Measurements from ENCODE around the gene TP53I11.

Gene TP53I11

DNA sequence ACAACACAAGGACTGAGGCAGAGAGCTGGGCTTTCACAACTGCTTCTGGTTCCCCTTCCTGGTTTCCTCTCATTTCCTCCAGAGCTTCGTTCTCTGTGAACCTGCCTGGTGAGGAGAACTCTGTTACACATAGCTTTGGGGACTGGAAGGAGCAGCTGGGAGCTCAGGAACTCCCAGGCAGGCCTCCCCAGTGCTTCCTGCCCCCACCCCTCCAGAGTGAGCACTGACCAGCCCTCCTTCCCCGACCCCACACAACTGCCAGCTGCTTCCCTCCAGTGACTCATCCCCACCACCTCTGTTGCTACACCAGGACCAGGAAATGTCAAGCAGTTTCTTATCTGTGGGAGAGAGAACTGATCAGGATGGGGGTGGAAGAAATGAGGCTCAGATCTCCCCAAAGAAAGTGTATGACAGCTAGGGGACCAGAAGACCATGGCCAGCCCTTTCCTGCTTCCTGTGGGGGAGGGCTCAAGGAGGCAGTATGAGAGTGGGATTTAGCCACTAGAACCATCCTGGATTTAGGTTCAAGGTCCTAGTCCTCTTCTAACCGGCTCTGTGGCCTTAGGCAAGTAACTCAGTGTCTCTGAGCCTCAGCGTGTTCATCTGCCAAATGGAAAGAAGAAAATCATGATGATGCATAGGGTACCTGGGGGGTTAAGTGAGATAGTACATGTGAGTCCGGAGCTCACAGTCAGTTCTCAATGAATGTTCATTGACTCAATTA, 4.5 kb upstream of the TP53I11 start:
- TF ChIP-seq, protein P1, sequence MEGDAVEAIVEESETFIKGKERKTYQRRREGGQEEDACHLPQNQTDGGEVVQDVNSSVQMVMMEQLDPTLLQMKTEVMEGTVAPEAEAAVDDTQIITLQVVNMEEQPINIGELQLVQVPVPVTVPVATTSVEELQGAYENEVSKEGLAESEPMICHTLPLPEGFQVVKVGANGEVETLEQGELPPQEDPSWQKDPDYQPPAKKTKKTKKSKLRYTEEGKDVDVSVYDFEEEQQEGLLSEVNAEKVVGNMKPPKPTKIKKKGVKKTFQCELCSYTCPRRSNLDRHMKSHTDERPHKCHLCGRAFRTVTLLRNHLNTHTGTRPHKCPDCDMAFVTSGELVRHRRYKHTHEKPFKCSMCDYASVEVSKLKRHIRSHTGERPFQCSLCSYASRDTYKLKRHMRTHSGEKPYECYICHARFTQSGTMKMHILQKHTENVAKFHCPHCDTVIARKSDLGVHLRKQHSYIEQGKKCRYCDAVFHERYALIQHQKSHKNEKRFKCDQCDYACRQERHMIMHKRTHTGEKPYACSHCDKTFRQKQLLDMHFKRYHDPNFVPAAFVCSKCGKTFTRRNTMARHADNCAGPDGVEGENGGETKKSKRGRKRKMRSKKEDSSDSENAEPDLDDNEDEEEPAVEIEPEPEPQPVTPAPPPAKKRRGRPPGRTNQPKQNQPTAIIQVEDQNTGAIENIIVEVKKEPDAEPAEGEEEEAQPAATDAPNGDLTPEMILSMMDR (IDR thresholded peaks at IDR 0.05; ENCODE audit: low read depth, low read length): no peak
- H3K4me3 ChIP-seq (ENCODE audit: low read depth, low read length): no peak overlapping the region

DNA sequence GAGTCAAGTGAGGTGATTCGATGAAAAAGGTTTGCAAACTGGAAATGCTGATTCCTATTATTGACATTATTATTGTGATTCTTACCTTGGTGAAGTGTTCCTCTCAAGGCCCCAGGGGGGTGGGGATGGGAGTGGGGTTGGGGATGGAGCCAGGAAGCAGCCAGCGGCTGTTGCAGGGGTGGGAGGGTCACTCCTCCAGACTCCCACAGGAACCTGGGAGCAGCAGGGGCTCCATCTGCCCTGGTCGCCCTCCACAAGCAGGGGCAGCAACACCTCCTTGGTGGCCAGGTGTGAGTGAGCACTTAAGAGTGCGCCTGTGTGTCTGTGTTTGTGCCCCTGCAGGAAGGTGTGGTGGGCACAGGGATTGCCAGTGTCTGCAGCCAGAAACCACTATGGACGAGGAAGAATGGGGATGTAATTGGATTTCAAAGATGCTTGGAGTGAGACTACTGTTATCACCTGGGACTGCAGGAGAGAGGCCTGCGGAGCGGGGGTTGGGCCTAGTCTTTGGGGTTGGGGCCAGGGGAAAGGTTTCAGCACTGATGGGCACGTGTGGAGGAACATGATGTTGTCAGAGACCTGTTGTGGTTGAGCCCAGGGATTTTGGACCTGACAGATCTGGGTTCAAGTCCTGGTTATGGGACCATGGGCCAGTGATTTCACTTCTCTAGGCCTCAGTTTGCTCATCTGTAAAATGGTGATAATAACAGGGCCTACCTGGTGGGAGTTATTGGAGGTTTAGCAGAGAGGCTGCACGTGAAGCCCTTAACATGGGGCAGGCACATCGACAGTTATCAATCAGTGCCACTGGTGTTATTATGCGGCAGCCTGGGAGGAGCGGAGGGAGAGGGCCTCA, 3.6 kb upstream of the TP53I11 start:
- TF ChIP-seq, protein P1 (IDR thresholded peaks at IDR 0.05; ENCODE audit: low read depth, low read length): no peak
- no peak overlapping the region for H3K4me3 ChIP-seq (ENCODE audit: low read depth, low read length)

DNA sequence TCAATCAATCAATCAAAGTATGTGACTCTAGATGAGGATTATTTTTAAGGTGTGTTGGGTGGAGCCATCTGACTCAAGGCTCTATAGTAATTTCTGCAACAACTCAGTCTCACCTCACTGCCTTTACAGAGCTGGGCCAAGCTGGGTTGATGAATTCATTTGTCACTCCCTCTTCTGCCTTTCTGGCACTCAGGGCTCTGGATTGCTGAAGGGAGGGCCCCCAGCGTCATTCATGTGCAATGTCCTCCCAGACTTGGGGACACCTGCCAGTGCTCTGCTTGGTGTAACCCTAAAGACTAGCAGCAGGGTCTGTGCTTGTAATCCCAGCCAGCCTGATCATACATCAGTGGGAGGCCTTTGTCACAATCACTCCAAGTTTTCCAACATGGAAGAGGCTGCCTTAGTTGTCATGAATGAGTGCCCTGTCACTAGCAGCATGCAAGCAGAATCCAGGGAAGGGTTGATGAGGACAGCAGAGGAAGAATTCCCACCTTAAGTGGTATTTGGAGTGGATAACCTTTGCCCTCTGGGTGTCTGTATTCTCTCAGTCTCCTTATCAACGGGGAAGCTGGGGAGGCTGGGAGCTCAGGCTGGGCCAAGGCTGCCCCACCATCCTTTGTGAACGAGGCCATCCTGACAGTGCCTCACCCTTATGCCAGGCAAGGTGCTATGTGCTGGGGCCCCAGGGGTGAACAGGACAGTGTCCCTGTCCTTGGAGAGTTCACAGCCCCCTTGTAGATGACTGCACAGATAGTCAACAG, 2.0 kb upstream of the TP53I11 start:
- no peak overlapping the region for H3K4me3 ChIP-seq (ENCODE audit: low read depth, low read length)
- TF ChIP-seq, protein P1 (IDR thresholded peaks at IDR 0.05; ENCODE audit: low read depth, low read length): no peak

DNA sequence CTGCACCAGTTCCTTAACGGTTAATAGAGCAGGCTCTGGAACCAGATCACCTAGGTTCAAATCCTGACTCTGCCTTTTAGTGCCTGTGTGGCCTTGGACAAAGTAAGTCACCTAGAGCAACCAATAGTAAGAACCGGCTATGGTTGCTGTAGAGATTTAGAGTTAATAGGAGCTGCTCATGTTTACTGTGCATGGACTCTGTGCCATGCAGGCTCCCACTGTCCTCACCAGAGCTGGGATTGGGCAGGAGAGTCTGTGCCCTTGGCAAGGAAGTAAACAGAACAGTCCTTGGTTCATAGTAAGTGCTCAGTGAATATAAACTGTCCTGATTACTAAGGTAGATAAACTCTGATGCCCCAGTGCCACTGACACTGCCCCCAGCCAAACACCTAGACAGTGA, 1.4 kb upstream of the TP53I11 start:
- H3K4me3 ChIP-seq (ENCODE audit: low read depth, low read length): no peak overlapping the region
- TF ChIP-seq, protein P1 (IDR thresholded peaks at IDR 0.05; ENCODE audit: low read depth, low read length): no peak

DNA sequence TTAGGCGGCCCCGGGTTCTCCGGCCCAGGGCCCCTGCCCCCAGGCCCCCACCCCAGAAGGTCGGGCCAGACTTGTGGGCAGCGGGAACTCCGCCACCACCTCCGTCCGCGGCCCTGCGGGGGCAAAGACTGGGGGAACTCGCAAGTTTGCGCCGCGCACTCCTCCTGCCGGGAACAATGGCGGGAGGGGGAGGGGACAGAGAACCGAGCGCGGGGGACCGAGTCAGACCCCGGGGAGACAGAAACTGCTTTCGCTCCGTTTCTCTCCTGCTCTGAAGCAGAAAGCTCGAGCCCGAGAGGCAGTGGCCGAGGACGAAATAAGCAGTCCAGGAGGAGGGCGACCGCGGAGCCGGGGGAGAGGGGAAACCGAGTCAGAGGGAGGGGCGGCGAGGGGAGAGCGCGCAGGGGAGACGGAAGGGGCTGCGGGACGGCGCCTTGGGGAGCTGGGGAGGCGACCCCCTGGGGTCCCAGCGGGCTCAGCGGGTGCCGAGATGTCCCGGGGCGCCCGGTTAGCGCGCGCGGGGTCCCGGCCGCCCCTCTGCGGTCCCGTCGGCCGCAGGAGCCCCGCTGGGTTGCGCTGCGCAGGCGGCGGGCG, 555 bp downstream of the TP53I11 start:
- TF ChIP-seq, protein P1 (IDR thresholded peaks at IDR 0.05; ENCODE audit: low read depth, low read length): no peak
- H3K4me3 ChIP-seq (ENCODE audit: low read depth, low read length): peak overlapping the region; percentile 32

DNA sequence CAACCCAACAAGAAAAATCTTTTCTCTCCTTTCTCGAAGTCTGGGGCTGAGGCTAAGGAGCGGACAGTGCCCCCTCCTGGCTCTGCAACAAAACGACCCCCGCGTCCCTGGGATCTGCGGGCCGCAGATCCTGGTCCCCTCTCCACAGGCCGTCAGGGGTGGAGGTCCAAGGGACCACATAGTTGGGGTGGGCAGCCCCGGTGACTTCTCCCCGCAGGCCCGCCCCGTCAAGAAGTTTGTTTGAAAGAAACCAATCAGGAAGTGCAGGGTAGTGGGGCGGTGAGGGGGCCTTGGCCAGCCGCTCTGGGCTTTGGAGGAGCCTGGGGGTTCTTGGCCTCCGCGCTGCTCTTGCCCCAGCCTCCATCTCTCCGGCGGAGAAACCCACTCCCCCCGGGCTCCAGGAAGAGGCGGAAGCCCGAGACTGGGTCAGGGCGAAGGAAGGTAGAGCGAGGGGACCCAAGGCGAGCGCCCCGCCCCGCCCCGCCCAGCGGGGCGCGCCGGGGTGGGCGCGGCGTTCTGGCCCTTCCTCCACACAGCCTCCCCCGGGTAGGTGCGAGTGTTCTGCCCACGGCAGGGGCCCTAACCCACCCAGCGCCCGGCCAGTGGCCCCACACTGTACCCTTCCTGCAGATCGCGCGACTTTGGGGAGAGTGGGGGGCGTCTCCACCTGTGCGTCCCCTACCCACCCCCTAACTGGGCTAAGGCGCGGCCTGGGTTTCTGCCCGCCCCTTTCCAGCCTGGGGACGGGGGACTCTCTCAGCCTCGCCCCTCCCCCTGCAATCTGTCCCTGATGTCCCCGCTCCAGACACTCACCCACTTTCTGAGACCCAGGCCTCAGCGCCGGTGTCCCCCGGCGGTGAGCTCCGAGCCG, 1.3 kb downstream of the TP53I11 start:
- TF ChIP-seq, protein P1 (IDR thresholded peaks at IDR 0.05; ENCODE audit: low read depth, low read length): peak; percentile 17
- peak overlapping the region; percentile 20; the same call in 1 of the 2 replicates for H3K4me3 ChIP-seq (ENCODE audit: low read depth, low read length)

All from WI38 (cell line).